ENCODE results near the gene PRB2. TPM values are rescaled to one million over a fixed set of nuclear protein-coding genes. Genes with fewer than 3 reads are reported as not detected.

PRB2 gene
- total RNA-seq = not detected in 2 replicates

GRCh38 chr12:11395467-11395866, at the start of gene PRB2:
Gene PRB2, minus strand, starts transcription at chr12:11395567. Its CDS starts 38 bp downstream, at chr12:11395529.

Other genes with a start within 250 kb of the PRB2 start
- 7.2 and 8.2 TPM in 2 replicates for gene SMIM10L1, start 224.4 kb downstream of the PRB2 start, total RNA-seq
- not detected in 2 replicates for gene TAS2R42, start 208.6 kb downstream of the PRB2 start, total RNA-seq
- not detected in 2 replicates for gene PRB3, start 125.9 kb downstream of the PRB2 start, total RNA-seq
- not detected in 2 replicates for gene PRB4, start 85.1 kb downstream of the PRB2 start, total RNA-seq